Hematopoietic multipotent progenitor cell treated with erythropoietin and hydrocortisone succinate and interleukin-3 and kit ligand, for 8 days (in vitro differentiated cells): Measurements from ENCODE around the gene SERPINB8.

Experiments
- DNase-seq: peaks from one replicate; pipeline ENCODE4 v3.0.0-alpha.2; 2015

Gene SERPINB8

DNA sequence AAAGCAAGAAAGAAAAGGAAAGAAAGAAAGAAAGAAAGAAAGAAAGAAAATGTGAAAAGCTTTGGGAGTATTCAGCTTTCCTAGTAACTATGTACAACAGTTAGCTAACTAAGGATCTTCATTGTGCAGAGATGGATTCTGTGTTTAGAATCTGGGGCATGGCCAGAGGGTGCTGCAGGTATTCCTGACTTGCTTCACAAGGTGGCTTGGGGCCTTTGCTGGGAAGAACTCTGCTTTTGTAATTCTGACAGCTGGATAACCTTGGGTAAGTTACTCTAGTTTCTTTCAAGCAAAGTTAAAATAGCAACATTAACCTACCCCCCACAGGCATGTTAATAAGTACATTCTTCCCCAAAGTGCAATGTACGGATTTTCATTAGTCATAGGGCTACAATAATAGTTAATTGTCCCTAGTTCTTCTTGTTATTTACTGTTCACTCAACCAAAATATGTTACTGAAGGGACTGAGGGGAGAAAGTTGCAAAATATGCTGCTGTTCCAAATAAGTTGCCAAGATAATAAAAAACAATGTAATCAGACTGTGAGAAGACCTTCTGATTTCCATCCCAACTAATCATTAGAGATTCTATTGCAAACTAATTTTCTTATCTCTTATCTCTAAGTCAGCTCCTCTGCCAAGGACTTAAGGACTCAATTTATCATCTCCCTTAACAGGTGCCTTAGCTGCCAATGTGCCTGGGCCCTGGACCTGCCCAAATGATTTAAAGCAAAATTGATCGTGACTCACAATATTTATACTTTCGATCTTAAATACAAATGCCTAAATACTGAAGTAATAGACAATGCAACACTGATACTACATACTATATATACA lies 50.3 kb downstream of the SERPINB8 start:
- DNase-seq, result no peak

DNA sequence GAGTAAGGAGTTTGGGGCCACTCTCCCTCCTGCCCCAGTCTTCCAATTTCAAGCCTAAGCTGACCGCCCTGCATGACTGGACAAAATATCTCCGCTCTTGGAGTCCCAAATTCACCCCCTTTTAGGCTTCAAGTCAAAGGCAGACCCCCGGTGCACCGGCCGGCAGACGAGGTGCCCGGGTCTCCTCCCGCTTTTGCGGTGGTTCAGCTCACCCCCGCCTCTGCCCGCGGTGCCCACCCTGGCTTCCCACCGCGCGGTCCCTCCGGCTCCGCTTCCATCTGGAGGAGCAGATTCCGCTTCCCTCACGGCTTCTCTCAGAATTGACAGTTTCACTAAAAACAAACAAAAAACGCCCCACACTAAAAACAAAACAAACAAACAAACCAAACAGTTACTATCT lies 56.5 kb downstream of the SERPINB8 start:
- DNase-seq, result no peak

DNA sequence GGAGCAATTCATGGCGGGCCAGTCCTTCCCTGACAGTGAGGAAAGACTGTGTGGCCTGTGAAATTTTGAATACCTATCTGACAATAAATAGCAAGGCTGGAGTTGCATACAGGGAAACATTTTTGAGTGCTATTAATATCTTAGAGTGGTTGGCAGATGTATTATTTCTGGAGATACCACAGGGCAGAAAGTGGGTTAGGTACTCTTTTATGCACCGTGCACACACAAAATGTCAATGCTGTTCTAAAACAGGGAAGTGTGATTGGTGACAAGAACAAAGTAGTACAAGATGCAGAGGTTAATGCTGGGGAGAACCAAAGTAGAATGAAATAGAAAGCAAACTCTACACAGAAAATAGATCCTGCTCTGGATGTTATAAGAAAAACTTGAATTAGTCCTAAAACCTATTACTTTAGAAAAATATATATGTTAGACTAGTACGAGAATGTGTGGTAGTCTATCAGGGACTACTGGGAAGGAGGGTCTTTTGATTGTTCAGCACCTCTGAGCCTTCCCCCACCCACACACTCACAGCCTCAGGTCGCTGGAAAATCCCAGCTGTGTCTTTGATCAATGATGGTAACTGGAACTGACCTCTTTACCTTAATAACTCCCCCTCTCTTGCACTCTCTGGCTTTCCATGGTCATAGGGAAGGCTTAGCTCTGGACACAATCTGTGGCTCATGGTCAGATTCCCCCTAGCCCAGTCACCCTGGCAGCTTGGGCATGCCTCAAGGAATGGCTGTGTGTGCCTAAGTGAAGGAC lies 58.2 kb downstream of the SERPINB8 start:
- no peak for DNase-seq

DNA sequence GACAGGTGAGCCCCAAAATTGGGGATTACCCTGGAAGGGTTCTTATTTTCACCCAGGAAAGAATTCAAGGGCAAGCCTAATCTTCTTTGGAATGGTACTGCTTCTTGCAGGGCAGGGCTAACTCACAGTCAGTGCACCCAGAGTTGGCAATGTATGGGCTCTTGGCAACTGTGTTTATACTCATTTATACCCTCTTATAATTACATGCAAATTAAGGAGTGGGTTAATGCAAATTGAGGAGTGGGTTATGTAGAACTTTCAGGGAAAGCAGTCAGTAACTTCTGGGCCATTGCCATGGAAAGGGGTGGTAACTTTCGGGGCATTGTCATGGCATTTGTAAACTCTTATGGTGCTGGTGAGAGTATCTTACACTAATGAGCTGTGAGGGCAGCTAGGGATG lies 59.2 kb downstream of the SERPINB8 start:
- DNase-seq, result no peak

DNA sequence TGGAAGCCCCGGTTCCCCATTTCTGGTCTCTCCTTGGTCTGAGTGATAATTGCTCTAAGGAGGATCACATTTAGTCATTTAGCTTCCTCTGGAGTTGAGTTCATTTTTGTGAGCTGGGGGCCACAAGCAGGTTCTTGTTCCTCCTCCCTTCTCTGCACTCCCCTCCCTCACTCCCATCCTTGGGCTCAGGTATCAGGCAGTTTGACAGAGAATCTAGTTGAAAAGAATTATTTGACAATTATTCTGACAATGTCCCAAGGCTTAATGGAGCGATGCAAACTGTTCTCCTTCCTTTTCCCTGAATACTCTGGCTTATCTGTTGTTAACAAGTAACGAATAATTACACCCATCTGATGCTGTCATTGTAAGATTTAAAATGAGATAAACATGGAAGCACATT lies 61.5 kb downstream of the SERPINB8 start:
- no peak for DNase-seq

DNA sequence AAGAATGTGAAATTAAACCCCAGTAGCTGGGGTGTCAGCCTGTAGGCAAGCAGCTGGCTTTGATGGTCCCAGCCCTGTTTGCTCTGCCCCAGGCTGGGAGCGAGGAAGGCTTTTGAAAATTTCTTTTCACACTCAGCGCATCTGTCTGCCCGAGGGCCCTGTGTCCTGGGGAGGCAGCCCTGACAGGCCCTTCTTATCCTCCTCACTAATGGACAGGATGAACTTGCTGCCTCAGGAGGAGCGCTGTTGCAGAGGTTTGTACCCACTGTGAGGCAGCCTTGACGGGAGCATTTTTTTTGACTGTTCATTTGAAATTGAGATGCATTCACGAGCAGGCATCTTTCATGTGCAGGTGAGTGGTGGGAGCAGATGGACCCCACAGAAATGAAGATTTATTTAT lies 62.4 kb downstream of the SERPINB8 start:
- no peak for DNase-seq

DNA sequence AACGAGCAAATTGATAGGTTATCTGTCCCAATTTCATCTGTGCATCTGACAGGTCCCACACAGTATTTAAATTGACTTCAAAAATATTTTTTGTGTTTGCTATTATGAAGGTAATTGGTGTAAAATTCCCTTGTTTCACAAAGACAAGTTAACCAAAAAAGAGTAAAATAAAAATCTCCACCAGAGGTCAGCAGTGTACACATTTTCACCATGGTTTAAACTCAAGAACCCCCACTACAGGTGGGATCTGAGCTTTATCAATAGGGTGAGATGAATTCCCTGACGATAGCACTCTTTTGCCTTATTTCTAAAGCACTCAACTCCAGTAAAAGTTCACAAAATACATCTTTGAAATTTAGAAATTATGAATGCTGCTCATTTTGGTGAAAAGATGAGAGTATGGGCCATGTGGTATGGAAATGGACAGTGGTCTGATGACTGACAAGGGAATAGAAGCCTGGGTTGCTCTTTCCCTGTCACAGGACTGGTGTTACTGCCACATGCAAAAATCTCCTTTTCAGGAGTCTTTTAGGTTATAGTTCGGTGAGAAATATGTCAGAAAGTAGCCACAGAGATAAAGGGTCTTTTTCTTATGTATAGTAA lies 68.0 kb downstream of the SERPINB8 start:
- peak; percentile 46 for DNase-seq
